ENCODE results near the gene DXO.
"Not testable (repeated sequence)": the region's sequence is repeated elsewhere in the genome, so short reads cannot be mapped to it uniquely, and the experiment has no call there.

DNA sequence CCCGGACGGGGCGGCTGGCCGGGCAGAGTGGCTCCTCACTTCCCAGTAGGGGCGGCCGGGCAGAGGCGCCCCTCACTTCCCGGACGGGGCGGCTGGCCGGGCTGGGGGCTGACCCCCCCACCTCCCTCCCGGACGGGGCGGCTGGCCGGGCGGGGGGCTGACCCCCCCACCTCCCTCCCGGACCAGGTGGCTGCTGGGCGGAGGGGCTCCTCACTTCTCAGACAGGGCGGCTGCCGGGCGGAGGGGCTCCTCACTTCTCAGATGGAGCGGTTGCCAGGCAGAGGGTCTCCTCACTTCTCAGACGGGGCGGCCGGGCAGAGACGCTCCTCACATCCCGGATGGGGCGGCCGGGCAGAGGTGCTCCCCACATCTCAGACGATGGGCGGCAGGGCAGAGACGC, 39.8 kb downstream of the DXO start:
- not testable (repeated sequence) for TF ChIP-seq RFXANK (CRISPR knock-in tag; IDR thresholded peaks at IDR 0.05); SUZ12 (IDR thresholded peaks at IDR 0.05; ENCODE audit: low read depth, low read length); NFE2L2 (IDR thresholded peaks at IDR 0.05; ENCODE audit: low read length); EZH2 (conservative IDR thresholded peaks at IDR 0.05; ENCODE audit: low read depth, low read length); YY1 (IDR thresholded peaks at IDR 0.05; ENCODE audit: insufficient read depth, insufficient replicate concordance, low read depth, low read length)
- TF ChIP-seq, protein P1, sequence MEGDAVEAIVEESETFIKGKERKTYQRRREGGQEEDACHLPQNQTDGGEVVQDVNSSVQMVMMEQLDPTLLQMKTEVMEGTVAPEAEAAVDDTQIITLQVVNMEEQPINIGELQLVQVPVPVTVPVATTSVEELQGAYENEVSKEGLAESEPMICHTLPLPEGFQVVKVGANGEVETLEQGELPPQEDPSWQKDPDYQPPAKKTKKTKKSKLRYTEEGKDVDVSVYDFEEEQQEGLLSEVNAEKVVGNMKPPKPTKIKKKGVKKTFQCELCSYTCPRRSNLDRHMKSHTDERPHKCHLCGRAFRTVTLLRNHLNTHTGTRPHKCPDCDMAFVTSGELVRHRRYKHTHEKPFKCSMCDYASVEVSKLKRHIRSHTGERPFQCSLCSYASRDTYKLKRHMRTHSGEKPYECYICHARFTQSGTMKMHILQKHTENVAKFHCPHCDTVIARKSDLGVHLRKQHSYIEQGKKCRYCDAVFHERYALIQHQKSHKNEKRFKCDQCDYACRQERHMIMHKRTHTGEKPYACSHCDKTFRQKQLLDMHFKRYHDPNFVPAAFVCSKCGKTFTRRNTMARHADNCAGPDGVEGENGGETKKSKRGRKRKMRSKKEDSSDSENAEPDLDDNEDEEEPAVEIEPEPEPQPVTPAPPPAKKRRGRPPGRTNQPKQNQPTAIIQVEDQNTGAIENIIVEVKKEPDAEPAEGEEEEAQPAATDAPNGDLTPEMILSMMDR (CRISPR knock-in tag; IDR thresholded peaks at IDR 0.05), result not testable (repeated sequence)
- TF ChIP-seq, protein P2, sequence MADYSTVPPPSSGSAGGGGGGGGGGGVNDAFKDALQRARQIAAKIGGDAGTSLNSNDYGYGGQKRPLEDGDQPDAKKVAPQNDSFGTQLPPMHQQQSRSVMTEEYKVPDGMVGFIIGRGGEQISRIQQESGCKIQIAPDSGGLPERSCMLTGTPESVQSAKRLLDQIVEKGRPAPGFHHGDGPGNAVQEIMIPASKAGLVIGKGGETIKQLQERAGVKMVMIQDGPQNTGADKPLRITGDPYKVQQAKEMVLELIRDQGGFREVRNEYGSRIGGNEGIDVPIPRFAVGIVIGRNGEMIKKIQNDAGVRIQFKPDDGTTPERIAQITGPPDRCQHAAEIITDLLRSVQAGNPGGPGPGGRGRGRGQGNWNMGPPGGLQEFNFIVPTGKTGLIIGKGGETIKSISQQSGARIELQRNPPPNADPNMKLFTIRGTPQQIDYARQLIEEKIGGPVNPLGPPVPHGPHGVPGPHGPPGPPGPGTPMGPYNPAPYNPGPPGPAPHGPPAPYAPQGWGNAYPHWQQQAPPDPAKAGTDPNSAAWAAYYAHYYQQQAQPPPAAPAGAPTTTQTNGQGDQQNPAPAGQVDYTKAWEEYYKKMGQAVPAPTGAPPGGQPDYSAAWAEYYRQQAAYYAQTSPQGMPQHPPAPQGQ (CRISPR knock-in tag; IDR thresholded peaks at IDR 0.05; ENCODE audit: borderline replicate concordance), result not testable (repeated sequence)

Data from HepG2 (cell line).